ENCODE results near the gene UBE2J2. TPM values are rescaled to one million over a fixed set of nuclear protein-coding genes. Genes with fewer than 3 reads are reported as not detected.
A peak's percentile ranks its signal among the peaks of the same experiment; 100 is the strongest.

Gene UBE2J2
- total RNA-seq, 1 donor = 32.6 TPM

DNA sequence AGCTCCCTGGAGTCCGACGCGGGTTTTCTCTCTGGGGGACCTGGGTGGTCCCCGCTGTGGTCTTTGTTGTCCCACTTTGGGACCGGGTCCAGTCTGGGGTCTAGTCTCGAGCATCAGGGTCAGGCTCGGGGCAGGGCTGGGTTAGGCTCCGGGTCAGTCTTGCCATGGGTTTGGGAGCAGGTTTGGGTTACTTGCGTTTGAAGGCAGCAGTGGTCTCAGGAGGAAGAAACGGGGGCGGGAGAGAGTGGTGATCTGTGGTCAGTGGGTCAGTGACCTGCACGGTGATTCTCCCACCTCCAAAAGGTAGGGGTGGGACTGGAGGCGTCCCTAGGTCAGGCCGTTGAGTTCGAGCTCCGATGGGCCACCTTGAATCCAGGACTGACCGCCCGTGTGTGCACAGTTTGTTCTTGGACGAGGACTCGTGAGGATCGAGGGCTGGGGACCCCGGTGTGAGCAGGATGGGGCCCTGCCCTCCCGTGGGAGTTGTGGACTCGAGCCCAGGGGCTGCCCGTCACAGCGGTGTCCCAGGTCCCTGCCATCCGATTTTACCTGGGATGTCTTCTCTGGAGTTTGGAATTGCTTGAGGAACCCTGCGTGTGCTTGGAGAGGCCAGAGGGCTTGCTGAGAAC, 39.4 kb downstream of the UBE2J2 start:
- Histone ChIP-seq H3K4me1 (ENCODE audit: insufficient read depth, low read length) (peaks cover 13% of the 10 kb centered on the region), H3K4me3 (ENCODE audit: insufficient read depth, low read length) (no peak overlapping the region), H3K27ac (ENCODE audit: low read depth, low read length) (no peak overlapping the region), H3K27me3 (ENCODE audit: insufficient read depth, low read length) (peaks cover 21% of the 10 kb centered on the region), H4K20me1 (ENCODE audit: insufficient read depth, low read length) (peaks cover 22% of the 10 kb centered on the region), H3K36me3 (ENCODE audit: insufficient read depth, low read length) (no peaks in the 10 kb centered on the region), H2AFZ (ENCODE audit: low read length) (no peak overlapping the region), H3K9me3 (ENCODE audit: low read depth, low read length) (no peaks in the 10 kb centered on the region), H3K79me2 (ENCODE audit: insufficient read depth, low read length) (peaks cover 43% of the 10 kb centered on the region), H3K4me2 (ENCODE audit: insufficient read depth, low read length) (no peak overlapping the region)
- no peak for DNase-seq (ENCODE audit: insufficient read length, low spot score, missing footprints)
- TF ChIP-seq, protein P1, sequence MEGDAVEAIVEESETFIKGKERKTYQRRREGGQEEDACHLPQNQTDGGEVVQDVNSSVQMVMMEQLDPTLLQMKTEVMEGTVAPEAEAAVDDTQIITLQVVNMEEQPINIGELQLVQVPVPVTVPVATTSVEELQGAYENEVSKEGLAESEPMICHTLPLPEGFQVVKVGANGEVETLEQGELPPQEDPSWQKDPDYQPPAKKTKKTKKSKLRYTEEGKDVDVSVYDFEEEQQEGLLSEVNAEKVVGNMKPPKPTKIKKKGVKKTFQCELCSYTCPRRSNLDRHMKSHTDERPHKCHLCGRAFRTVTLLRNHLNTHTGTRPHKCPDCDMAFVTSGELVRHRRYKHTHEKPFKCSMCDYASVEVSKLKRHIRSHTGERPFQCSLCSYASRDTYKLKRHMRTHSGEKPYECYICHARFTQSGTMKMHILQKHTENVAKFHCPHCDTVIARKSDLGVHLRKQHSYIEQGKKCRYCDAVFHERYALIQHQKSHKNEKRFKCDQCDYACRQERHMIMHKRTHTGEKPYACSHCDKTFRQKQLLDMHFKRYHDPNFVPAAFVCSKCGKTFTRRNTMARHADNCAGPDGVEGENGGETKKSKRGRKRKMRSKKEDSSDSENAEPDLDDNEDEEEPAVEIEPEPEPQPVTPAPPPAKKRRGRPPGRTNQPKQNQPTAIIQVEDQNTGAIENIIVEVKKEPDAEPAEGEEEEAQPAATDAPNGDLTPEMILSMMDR (IDR thresholded peaks at IDR 0.05; ENCODE audit: extremely low read depth, low read depth, low read length) = no peak

DNA sequence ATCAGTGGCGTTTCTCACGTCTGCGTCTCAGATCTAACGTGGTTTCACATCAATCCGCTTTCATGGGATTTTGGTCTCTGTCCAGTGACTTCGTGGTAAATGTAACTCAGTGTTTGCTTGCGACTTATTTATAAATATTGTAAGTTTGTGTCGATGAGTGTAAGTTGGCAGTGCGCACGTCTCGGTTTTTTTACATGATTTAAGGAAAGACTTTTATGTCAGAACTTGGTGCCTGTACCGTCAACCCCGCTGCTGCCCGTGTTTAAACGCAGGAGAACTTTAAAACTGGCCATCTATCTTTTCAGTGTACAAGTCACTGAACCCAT, 40.1 kb downstream of the UBE2J2 start:
- no peak overlapping the region for H3K27ac ChIP-seq (ENCODE audit: low read depth, low read length)
- H4K20me1 ChIP-seq (ENCODE audit: insufficient read depth, low read length) = peaks cover 26% of the 10 kb centered on the region
- H3K9me3 ChIP-seq (ENCODE audit: low read depth, low read length) = no peaks in the 10 kb centered on the region
- no peak overlapping the region for H2AFZ ChIP-seq (ENCODE audit: low read length)
- H3K79me2 ChIP-seq (ENCODE audit: insufficient read depth, low read length) = peaks cover 51% of the 10 kb centered on the region
- peaks cover 3% of the 10 kb centered on the region for H3K36me3 ChIP-seq (ENCODE audit: insufficient read depth, low read length)
- H3K4me3 ChIP-seq (ENCODE audit: insufficient read depth, low read length) = no peak overlapping the region
- peaks cover 15% of the 10 kb centered on the region for H3K27me3 ChIP-seq (ENCODE audit: insufficient read depth, low read length)
- TF ChIP-seq, protein P1 (IDR thresholded peaks at IDR 0.05; ENCODE audit: extremely low read depth, low read depth, low read length) = no peak
- H3K4me1 ChIP-seq (ENCODE audit: insufficient read depth, low read length) = peaks cover 13% of the 10 kb centered on the region
- no peak for DNase-seq (ENCODE audit: insufficient read length, low spot score, missing footprints)
- no peak overlapping the region for H3K4me2 ChIP-seq (ENCODE audit: insufficient read depth, low read length)

DNA sequence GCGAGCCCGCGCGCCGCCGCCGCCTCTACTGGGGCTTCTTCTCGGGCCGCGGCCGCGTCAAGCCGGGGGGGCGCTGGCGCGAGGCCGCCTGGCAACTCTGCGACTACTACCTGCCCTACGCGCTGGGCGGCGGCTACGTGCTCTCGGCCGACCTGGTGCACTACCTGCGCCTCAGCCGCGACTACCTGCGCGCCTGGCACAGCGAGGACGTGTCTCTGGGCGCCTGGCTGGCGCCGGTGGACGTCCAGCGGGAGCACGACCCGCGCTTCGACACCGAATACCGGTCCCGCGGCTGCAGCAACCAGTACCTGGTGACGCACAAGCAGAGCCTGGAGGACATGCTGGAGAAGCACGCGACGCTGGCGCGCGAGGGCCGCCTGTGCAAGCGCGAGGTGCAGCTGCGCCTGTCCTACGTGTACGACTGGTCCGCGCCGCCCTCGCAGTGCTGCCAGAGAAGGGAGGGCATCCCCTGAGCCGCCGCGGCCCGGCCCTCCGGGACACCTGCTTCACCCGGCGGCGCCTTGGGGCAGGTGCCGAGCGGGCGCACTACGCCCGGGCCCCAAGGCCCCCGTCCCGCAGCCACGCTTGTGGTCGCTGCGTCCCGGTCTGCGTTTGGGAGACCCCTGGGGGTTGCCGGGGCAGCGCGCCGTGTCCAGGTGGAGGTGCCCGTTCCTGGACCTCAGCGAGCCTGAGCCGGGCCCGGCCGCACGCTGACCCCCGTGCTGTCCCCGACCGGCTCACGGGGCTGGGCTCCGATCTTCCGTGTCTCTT, 40.7 kb downstream of the UBE2J2 start:
- TF ChIP-seq, protein P1 (IDR thresholded peaks at IDR 0.05; ENCODE audit: extremely low read depth, low read depth, low read length) = no peak
- Histone ChIP-seq H3K79me2 (ENCODE audit: insufficient read depth, low read length) (peaks cover 56% of the 10 kb centered on the region), H2AFZ (ENCODE audit: low read length) (no peak overlapping the region), H3K27ac (ENCODE audit: low read depth, low read length) (no peak overlapping the region), H3K4me2 (ENCODE audit: insufficient read depth, low read length) (no peak overlapping the region), H3K9me3 (ENCODE audit: low read depth, low read length) (no peaks in the 10 kb centered on the region), H3K36me3 (ENCODE audit: insufficient read depth, low read length) (peaks cover 7% of the 10 kb centered on the region), H3K27me3 (ENCODE audit: insufficient read depth, low read length) (peaks cover 9% of the 10 kb centered on the region), H4K20me1 (ENCODE audit: insufficient read depth, low read length) (peaks cover 26% of the 10 kb centered on the region), H3K4me3 (ENCODE audit: insufficient read depth, low read length) (peak overlapping the region; percentile 38), H3K4me1 (ENCODE audit: insufficient read depth, low read length) (peaks cover 13% of the 10 kb centered on the region)
- no peak for DNase-seq (ENCODE audit: insufficient read length, low spot score, missing footprints)

DNA sequence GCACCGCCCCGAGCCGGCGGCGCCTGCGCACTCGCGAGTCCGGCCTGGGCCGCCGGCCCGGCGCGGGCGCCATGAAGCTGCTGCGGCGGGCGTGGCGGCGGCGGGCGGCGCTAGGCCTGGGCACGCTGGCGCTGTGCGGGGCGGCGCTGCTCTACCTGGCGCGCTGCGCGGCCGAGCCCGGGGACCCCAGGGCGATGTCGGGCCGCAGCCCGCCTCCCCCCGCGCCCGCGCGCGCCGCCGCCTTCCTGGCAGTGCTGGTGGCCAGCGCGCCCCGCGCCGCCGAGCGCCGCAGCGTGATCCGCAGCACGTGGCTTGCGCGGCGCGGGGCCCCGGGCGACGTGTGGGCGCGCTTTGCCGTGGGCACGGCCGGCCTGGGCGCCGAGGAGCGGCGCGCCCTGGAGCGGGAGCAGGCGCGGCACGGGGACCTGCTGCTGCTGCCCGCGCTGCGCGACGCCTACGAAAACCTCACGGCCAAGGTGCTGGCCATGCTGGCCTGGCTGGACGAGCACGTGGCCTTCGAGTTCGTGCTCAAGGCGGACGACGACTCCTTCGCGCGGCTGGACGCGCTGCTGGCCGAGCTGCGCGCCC, 41.4 kb downstream of the UBE2J2 start, which contains the start of gene B3GALT6:
Gene B3GALT6, plus strand, starts transcription at position 30 of the 588 bp plus-strand sequence. Its CDS starts 42 bp downstream, at position 72.
- Histone ChIP-seq H2AFZ (ENCODE audit: low read length) (peak within 1 kb of the TSS; percentile 87), H3K4me2 (ENCODE audit: insufficient read depth, low read length) (peak within 1 kb of the TSS; percentile 100), H3K27ac (ENCODE audit: low read depth, low read length) (peak within 1 kb of the TSS; percentile 80), H3K36me3 (ENCODE audit: insufficient read depth, low read length) (peaks cover 12% of the 10 kb centered on the region), H3K4me3 (ENCODE audit: insufficient read depth, low read length) (peak within 1 kb of the TSS; percentile 91), H3K9me3 (ENCODE audit: low read depth, low read length) (no peaks in the 10 kb centered on the region), H4K20me1 (ENCODE audit: insufficient read depth, low read length) (peaks cover 32% of the 10 kb centered on the region), H3K4me1 (ENCODE audit: insufficient read depth, low read length) (peaks cover 13% of the 10 kb centered on the region), H3K79me2 (ENCODE audit: insufficient read depth, low read length) (peaks cover 63% of the 10 kb centered on the region), H3K27me3 (ENCODE audit: insufficient read depth, low read length) (peaks cover 2% of the 10 kb centered on the region)
- TF ChIP-seq, protein P1 (IDR thresholded peaks at IDR 0.05; ENCODE audit: extremely low read depth, low read depth, low read length) = no peak
- no peak for DNase-seq (ENCODE audit: insufficient read length, low spot score, missing footprints)
